AG08396 (cell line): ENCODE data around the gene MACO1.

ENCODE experiments used
- DNase-seq: peaks from one replicate; pipeline ENCODE4 v3.0.0; 2012; ENCODE audit warnings: low spot score, mixed read lengths

The MACO1 gene

DNA sequence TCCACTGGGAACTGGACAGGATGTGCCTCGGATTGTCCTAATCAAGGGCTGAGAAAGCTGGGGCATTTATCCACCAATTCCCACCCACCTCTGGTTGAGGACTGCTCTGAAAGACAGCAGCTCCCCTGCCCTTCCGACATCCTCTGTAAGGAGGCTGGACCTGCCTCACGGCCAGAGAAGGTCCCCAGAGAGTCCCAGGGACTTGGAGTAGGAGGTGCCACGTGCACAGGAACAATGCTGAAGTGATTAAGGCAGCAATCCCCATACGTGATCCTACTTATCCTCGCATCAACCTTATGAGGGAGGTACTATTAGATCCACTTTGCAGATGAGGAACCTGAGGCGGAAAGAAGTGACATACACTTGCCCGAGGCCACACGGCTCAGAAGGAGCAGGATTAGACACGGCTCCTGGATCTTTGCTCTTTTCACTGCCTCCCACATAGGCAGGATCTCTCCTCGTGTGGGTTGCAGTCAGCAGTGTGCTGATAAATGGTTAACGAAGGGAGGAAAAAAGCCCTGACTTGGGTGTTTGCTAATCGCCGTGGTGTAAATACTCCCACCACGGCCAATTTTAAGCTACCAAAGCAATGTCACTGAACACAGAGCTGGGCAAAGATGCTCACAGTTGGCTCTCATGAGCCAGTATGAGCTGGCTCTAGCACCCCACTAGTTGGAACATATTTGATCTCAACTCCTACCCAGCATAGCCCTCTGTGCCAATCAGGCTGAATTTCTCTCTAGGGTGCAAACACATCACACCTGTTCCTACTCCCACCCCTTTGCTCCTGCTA is 94.1 kb downstream of the MACO1 start:
- no peak for DNase-seq

DNA sequence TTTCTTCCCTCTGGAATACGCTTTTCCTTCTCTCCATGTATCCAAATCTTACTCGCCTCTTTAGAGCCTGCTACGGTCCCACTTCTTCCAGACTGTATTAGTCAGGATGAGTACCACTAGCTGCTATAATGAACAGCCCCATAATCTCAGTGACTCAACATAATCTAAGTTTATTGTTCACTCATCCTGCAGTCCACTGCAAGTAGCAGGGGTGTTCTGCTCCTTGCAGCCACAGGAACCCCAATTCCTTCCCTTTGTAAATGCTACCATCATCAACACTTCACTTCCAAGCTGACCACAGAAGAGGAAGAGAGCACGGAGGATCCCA is 94.6 kb downstream of the MACO1 start:
- DNase-seq, result no peak

- DNase-seq, result no peak
Observed at GRCh38 chr1:25526753-25527152, 96.1 kb downstream of the MACO1 start.

- no peak for DNase-seq
Observed at GRCh38 chr1:25527226-25527846, 96.6 kb downstream of the MACO1 start.

- DNase-seq, result no peak
Observed at GRCh38 chr1:25527946-25528595, 97.4 kb downstream of the MACO1 start.

DNA sequence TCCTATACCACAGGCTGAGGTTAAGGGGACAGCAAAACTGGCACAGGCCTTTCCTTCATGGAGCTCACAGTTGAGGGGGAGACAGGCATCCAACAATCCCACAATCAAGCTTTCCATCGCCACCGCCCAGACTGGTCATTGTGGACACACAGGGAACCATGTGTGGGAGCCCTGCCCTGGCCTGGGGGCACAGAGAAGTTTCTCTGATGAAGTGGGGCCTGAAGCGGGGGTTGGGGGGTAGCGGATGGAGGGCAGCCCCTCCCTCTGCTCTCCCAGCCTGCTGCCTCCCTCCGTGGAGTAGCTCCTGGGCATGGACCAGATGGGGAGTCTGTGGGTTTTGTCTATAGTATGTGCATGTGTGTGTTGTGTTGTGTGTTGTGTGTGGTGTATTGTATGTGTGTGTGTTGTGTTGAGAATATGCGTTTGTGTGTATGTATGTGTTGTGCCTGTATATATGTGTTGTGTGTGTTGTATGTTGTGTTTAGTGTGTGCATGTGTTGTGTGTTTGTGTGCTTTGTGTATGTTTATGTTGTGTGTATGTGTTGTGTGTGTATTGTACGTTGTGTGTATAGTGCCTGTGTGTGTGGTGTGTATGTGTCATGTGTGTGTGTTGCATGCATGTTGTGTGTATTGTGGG is 98.3 kb downstream of the MACO1 start:
- no peak for DNase-seq

- DNase-seq, result no peak
Observed at GRCh38 chr1:25529518-25530185, 99.0 kb downstream of the MACO1 start.

DNA sequence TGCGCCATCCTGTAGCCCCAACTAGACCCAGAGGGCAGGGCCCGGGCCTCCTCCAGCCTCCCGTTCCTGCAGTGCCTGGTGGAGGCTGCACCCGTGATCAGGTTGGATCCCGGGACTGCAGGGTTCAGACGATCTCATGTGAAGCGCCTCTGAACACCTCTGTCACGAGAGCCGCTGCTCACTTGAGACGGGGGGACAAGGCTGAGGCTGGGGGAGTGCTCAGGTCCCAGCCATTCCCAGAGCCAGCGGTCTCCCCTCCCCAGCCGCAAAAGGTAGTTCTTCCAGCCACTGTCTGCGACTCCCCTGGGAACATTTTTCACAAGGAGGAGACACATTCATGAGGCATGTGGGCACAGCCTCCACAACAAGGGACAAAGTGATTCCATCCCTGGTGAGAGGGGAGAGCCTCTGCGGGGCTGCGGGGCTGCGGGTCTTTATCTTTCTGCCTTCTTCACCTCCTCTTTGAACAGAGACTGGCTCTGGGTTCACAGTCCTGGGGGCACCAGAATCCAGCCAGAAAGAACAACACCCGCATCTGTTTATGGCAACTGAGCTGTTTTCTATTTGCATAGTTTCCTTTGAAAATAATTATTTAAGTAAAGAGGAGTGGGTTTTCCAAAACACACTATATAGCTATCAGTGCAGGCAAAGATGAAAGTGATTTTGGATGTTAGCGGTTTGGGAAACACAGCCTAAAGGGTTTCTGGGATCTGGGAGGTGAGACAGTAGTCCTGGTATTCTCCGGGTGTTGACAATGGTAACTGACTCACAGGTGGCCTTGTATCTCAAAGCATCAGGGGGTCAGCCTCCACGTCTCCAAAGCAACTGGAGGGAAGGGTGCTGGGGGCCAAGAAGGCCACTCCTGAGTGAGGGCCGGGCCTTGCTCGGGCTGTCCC is 99.7 kb downstream of the MACO1 start:
- no peak for DNase-seq

DNA sequence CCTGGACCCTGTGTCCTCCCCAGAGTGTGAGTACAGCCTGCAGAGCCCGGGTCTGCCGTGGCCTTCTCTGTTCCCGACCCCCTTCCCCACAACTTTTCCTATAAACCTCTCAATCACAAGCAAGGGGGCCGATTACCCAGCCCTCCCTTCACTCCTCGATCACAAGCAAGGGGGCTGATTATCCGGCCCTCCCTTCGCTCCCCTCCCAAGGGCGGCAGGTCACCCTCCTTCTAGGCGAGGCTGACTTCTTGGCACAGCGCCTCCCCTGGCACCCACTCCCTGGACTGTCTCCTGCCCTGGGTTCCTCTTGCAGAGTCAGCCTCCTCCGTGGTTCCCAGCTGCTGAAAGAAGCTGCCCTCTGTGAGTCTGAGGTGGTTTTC is 100.4 kb downstream of the MACO1 start:
- DNase-seq, result no peak

GRCh38 chr1:25532970-25533369 is 102.3 kb downstream of the MACO1 start:
- DNase-seq, result no peak

DNA sequence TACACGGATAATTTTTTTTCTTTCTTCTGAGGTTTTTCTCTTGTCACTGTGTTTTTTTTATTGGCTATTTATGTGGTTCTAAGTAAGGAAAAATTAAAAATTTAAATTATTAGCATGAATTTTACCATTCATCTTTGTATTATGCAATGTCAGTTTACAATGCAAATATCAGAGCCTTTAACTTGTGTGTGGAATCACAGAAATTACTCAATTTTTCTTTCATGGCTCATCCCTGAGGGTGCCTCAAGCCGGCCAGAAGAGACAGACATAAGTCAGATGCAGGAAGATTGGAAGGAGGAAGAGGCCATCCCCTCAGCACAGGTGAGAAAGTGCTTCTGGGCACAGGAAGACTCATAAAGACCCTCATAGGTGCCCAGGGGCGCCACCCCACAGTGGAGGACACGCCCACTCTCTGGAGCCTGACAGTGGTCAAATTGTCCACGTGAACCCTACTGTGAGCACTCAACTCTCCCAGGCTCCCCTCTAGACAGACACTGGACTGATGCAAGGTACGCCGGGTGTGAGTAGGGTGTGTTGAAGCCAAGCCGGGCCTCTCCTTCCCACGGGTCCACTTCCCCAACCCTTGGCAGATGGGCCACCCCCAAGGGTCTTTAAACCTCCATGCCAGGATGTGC is 103.2 kb downstream of the MACO1 start:
- no peak for DNase-seq

GRCh38 chr1:25534410-25534788 is 103.7 kb downstream of the MACO1 start:
- no peak for DNase-seq

GRCh38 chr1:25536124-25536523 is 105.4 kb downstream of the MACO1 start:
- no peak for DNase-seq

DNA sequence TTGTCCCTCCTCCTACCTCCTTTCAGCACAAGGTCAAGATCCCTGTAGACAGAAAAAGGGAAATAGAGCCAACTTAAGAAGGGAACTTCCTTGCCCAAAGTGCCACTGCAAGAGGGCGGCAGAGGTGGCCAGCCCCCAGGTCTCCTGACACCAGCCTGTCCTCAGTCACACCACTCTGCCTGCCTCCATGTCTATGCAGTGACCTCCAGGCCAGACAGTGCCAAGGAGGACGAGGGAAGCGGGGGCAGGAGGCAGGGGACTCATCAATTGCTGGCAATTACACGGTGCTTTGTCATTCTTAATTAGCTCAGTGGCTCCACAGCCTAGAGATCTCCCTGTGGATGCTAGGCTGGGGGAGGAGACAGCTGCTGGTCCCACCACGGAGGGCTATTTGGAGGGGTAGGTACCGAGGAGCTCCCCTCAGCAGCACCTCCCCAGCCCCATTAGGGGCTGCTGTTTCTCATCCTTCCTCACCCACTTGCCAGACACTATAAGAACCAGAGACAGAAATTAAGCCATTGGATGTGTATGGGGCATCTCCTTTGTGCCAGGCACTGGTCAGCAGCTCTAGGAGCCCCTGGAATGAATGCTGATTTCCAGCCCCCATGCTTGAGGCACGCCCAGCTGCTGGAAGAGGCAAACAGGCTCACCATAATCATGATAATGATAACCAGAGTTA is 106.6 kb downstream of the MACO1 start:
- no peak for DNase-seq

DNA sequence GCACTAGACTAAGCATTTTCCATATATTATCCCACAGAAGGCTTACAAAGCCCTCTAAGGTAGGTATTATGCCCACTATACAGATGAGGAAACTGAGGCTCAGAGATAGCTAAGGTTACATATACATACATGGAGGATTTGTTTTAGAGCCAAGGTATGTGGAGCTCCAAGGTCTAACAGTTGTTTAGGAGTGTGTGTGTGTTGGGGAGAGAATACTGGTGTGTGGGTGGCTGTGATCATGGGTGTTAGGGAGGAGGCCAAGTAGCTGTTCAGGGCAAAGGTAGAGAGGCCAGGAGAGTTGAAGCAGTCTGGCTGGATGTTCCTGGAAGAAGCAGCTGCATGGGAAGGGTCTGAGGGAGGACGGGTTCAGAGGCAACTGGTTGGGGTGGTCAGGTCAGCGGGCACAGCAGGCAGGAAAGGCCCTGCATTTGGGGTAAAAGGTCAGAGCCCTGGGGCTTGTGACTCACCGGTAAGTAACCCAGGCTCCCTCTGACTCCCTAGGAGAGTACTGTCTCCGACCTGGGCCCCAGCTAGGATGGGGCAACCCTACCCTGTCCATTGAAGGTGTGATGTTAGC is 107.6 kb downstream of the MACO1 start:
- DNase-seq, result no peak

DNA sequence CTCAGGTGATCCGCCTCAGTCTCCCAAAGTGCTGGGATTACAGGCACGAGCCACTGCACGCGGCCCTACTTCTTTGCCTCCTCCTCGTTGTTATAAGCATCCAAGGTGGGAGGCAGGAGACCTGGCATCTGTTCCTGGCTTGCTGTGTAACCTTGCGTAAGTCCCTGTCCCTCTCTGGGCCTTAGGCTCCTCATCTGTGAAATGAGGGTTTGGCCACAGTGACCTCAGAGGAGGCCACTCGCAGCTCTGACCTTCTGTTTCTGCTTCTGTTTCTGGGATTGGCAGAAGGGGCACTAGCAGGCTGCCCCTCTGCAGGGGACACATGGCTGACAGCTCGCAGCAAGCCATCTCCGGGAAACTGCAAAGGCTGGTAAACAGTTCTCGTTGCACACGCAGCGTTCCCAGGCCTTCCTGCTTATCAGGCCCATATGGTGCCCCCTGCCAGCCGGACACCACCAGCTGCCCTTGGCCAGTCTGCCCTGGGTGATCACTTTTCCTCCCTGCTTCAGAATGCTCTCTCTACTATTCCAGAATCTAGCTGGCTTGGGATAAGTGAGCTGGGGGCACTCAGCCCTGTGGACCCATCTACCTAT is 110.1 kb downstream of the MACO1 start:
- DNase-seq, result no peak

GRCh38 chr1:25541425-25541824 is 110.7 kb downstream of the MACO1 start:
- DNase-seq, result no peak

- no peak for DNase-seq
Observed at GRCh38 chr1:25541889-25542658, 111.4 kb downstream of the MACO1 start.

DNA sequence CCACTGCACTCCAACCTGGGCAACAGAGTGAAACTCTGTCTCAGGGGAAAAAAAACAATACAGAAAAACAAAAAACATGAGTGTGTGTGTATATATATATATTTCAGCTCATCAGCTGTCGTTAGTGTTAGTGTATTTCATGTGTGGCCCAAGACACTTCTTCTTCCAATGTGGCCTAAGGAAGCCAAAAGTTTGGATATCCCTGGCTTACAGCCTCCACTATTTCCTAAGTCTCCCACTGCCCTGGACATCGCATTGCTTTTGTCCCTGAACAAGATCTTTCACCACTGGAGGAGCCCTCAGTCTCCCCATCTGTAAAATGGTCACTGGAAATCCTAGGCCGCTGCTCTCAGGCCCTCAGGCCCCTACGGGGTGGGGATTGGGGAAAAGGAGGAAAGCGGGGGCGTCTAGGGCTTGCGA is 112.3 kb downstream of the MACO1 start:
- no peak for DNase-seq
